Common myeloid progenitor, CD34-positive (primary cell): ENCODE measurements around the gene NKX2-2.

Experiments
- CTCF ChIA-PET: fragments of 350-600 bp; sonication (Branson Sonifier 250); formaldehyde crosslinking; loops from one replicate; lab custom pipeline; 2021; ENCODE audit warnings: antibody characterized with exemption; lab: Charles Lee
- POLR2A ChIA-PET: fragments of 350-600 bp; sonication (Branson Sonifier 250); formaldehyde crosslinking; loops from one replicate; lab custom pipeline; 2021; ENCODE audit warnings: antibody characterized with exemption; lab: Charles Lee
- DNase-seq, 3 donors: peaks; one replicate each; pipeline versions ENCODE4 v3.0.0 to v3.0.0-alpha.2; 2013
- H3K27ac ChIP-seq, 2 experiments: 1 replicate in 1 of 2; 2 replicates in 1 of 2; pipeline ENCODE4 v1.7.0; 2013; ENCODE audit warnings: inconsistent platforms in 2 of 2, low read length in 2 of 2, mild to moderate bottlenecking in 2 of 2, low read depth in 1 of 2, moderate library complexity in 1 of 2; ENCODE audit not compliant: severe bottlenecking in 2 of 2, insufficient read depth in 1 of 2, poor library complexity in 1 of 2
- H3K27me3 ChIP-seq, 5 experiments: replicated peaks in 2 of 5; 1 replicate in 3 of 5; 2 replicates in 2 of 5; pipeline versions ENCODE4 v1.6.1 to v1.7.0; 2013; ENCODE audit warnings: low read length in 4 of 5, mild to moderate bottlenecking in 2 of 5, moderate library complexity in 2 of 5, inconsistent platforms in 1 of 5; ENCODE audit not compliant: insufficient read depth in 5 of 5, control insufficient read depth in 4 of 5
- H3K36me3 ChIP-seq, 4 experiments: 1 replicate in 2 of 4; 2 replicates in 2 of 4; pipeline versions ENCODE4 v1.6.1 to v1.7.0; 2013; ENCODE audit warnings: low read length in 3 of 4, control low read depth in 1 of 4, mild to moderate bottlenecking in 1 of 4; ENCODE audit not compliant: control insufficient read depth in 4 of 4, insufficient read depth in 4 of 4
- H3K4me1 ChIP-seq, 4 experiments: 1 replicate in 3 of 4; 2 replicates in 1 of 4; pipeline versions ENCODE4 v1.6.1 to v1.7.1; 2013; ENCODE audit warnings: low read length in 3 of 4, mild to moderate bottlenecking in 3 of 4, control low read depth in 1 of 4, inconsistent platforms in 1 of 4, moderate library complexity in 1 of 4; ENCODE audit not compliant: control insufficient read depth in 4 of 4, insufficient read depth in 4 of 4; ENCODE audit errors: control extremely low read depth in 1 of 4
- H3K4me3 ChIP-seq, 7 experiments: 1 replicate in 4 of 7; 2 replicates in 3 of 7; pipeline versions ENCODE4 v1.5.1 to v1.7.0; 2013; ENCODE audit warnings: mild to moderate bottlenecking in 7 of 7, low read length in 6 of 7, moderate library complexity in 6 of 7, inconsistent platforms in 2 of 7, low read depth in 2 of 7, control low read depth in 1 of 7; ENCODE audit not compliant: insufficient read depth in 4 of 7, control insufficient read depth in 1 of 7; ENCODE audit errors: extremely low read depth in 1 of 7
- H3K9me3 ChIP-seq, 5 experiments: 1 replicate in 4 of 5; 2 replicates in 1 of 5; pipeline versions ENCODE4 v1.6.1 to v1.7.1; 2013; ENCODE audit warnings: low read length in 4 of 5, mild to moderate bottlenecking in 2 of 5, inconsistent platforms in 1 of 5, low read depth in 1 of 5, moderate library complexity in 1 of 5; ENCODE audit not compliant: control insufficient read depth in 4 of 5, insufficient read depth in 2 of 5; ENCODE audit errors: control extremely low read depth in 1 of 5
- WGBS: methylation state at CpG from one replicate; pipeline ENCODE4 v1.1.5; 2013; ENCODE audit not compliant: insufficient coverage; 5-methylcytosine and 5-hydroxymethylcytosine counted together

NKX2-2 gene

GRCh38 chr20:21534453-21534852, 20.6 kb upstream of the NKX2-2 start:
- DNase-seq, result no peak
- no peak overlapping the region for H3K4me3 ChIP-seq
- peaks cover 0 to 2% (median 0%) of the 10 kb centered on the region in 5 experiments for H3K9me3 ChIP-seq
- H3K27me3 ChIP-seq, result peaks cover 5 to 72% (median 17%) of the 10 kb centered on the region in 5 experiments
- no peaks in the 10 kb centered on the region for H3K36me3 ChIP-seq
- no peaks in the 10 kb centered on the region for H3K4me1 ChIP-seq
- no peak overlapping the region for H3K27ac ChIP-seq
- ChIA-PET CTCF (no interaction called here), POLR2A (no interaction called here)
- WGBS, result 88% methylated on average over 1 of the region's 2 CpGs

GRCh38 chr20:21529863-21530262, 16.0 kb upstream of the NKX2-2 start:
- Histone ChIP-seq H3K9me3 (peaks cover 0 to 2% (median 0%) of the 10 kb centered on the region in 5 experiments), H3K27me3 (peaks cover 21 to 91% (median 28%) of the 10 kb centered on the region in 5 experiments), H3K4me1 (peaks cover 0 to 3% (median 0%) of the 10 kb centered on the region in 4 experiments), H3K36me3 (no peaks in the 10 kb centered on the region), H3K4me3 (no peak overlapping the region), H3K27ac (no peak overlapping the region)
- 50% methylated on average over 3 of the region's 6 CpGs for WGBS
- ChIA-PET POLR2A (no interaction called here), CTCF (interaction anchor here (0.9 to 1.4 kb wide), 6 partner anchors 10 to 85 kb away, joined by 3 to 5 read pairs (median 4); no protein-coding TSS in a partner anchor)
- no peak for DNase-seq

GRCh38 chr20:21528870-21529269, 15.0 kb upstream of the NKX2-2 start:
- CTCF ChIA-PET, result interaction anchor here (1.0 to 1.4 kb wide), 3 partner anchors 20 to 86 kb away, joined by 3 to 4 read pairs (median 3); no protein-coding TSS in a partner anchor
- Histone ChIP-seq H3K4me1 (peaks cover 0 to 3% (median 0%) of the 10 kb centered on the region in 4 experiments), H3K27ac (no peak overlapping the region), H3K4me3 (no peak overlapping the region), H3K36me3 (no peaks in the 10 kb centered on the region), H3K27me3 (peaks cover 27 to 92% (median 30%) of the 10 kb centered on the region in 5 experiments), H3K9me3 (peaks cover 0 to 2% (median 0%) of the 10 kb centered on the region in 5 experiments)
- WGBS, result 90% methylated on average over 5 of the region's 5 CpGs
- DNase-seq, result no peak
- POLR2A ChIA-PET, result no interaction called here

- peaks cover 0 to 2% (median 0%) of the 10 kb centered on the region in 5 experiments for H3K9me3 ChIP-seq
- H3K4me1 ChIP-seq, result peaks cover 0 to 3% (median 0%) of the 10 kb centered on the region in 4 experiments
- no peaks in the 10 kb centered on the region for H3K36me3 ChIP-seq
- ChIA-PET CTCF (interaction anchor here (1.3 kb wide), 1 partner anchor 31 kb away, joined by 3 read pairs; no protein-coding TSS in a partner anchor), POLR2A (no interaction called here)
- WGBS, result 100% methylated on average over 3 of the region's 5 CpGs
- H3K27me3 ChIP-seq, result peaks cover 32 to 92% (median 39%) of the 10 kb centered on the region in 5 experiments
- no peak for DNase-seq
- no peak overlapping the region for H3K4me3 ChIP-seq
- no peak overlapping the region for H3K27ac ChIP-seq
Observed at GRCh38 chr20:21527908-21528307, 14.0 kb upstream of the NKX2-2 start.

- CTCF ChIA-PET, result interaction anchor here (1.3 kb wide), 1 partner anchor 30 kb away, joined by 3 read pairs; no protein-coding TSS in a partner anchor
- peaks cover 29 to 93% (median 40%) of the 10 kb centered on the region in 5 experiments for H3K27me3 ChIP-seq
- H3K36me3 ChIP-seq, result no peaks in the 10 kb centered on the region
Observed at GRCh38 chr20:21526776-21527175, 12.9 kb upstream of the NKX2-2 start.

GRCh38 chr20:21523895-21524294, 10.0 kb upstream of the NKX2-2 start:
- Histone ChIP-seq H3K9me3 (peaks cover 0 to 1% (median 0%) of the 10 kb centered on the region in 5 experiments), H3K27ac (no peak overlapping the region), H3K4me3 (no peak overlapping the region), H3K36me3 (no peaks in the 10 kb centered on the region), H3K4me1 (peaks cover 0 to 24% (median 12%) of the 10 kb centered on the region in 4 experiments), H3K27me3 (peaks cover 27 to 100% (median 45%) of the 10 kb centered on the region in 5 experiments)
- 0% methylated on average over 1 of the region's 2 CpGs for WGBS
- CTCF ChIA-PET, result no interaction called here
- no peak for DNase-seq
- POLR2A ChIA-PET, result no interaction called here

More at GRCh38 chr20:21526776-21527175, 12.9 kb upstream of the NKX2-2 start:
- POLR2A ChIA-PET, result no interaction called here
- Histone ChIP-seq H3K27ac (no peak overlapping the region), H3K9me3 (peaks cover 0 to 1% (median 0%) of the 10 kb centered on the region in 5 experiments), H3K4me3 (no peak overlapping the region), H3K4me1 (peaks cover 0 to 14% (median 8%) of the 10 kb centered on the region in 4 experiments)
- DNase-seq, result no peak

GRCh38 chr20:21523281-21523868, 9.5 kb upstream of the NKX2-2 start:
- Histone ChIP-seq H3K27ac (no peak overlapping the region), H3K4me1 (peaks cover 0 to 24% (median 12%) of the 10 kb centered on the region in 4 experiments), H3K9me3 (peaks cover 0 to 1% (median 0%) of the 10 kb centered on the region in 5 experiments), H3K4me3 (no peak overlapping the region), H3K27me3 (peaks cover 27 to 100% (median 46%) of the 10 kb centered on the region in 5 experiments), H3K36me3 (no peaks in the 10 kb centered on the region)
- ChIA-PET POLR2A (no interaction called here), CTCF (no interaction called here)
- 4% methylated on average over 14 of the region's 19 CpGs for WGBS
- DNase-seq, result no peak
